ENCODE data around the gene HNF1A. TPM values are rescaled to one million over a fixed set of nuclear protein-coding genes. Genes with fewer than 3 reads are reported as not detected.
A peak's percentile ranks its signal among the peaks of the same experiment; 100 is the strongest.

Gene HNF1A
- total and polyA plus RNA-seq, 10 of the 15 experiments (the other 5 are each of a cell fraction or from before 2014, with no cell fraction given), result 0.10 TPM; not detected in 9

GRCh38 chr12:121038861-121039668 is 60.7 kb downstream of the HNF1A start, which contains the start of gene OASL (continued):
- TF ChIP-seq E4F1 (IDR thresholded peaks at IDR 0.05; ENCODE audit: borderline replicate concordance, partially characterized antibody) (peak; percentile 73), SPI1 (IDR thresholded peaks at IDR 0.05; ENCODE audit: borderline replicate concordance, insufficient read depth, low read depth, low read length) (peak; percentile 30; the same call in 1 of the 2 replicates), IRF4 (IDR thresholded peaks at IDR 0.05; ENCODE audit: low read depth, low read length) (peak; percentile 63; the same call in 1 of the 2 replicates), NR2F1 (conservative IDR thresholded peaks at IDR 0.05) (peak; percentile 73), POLR2A (IDR thresholded peaks at IDR 0.05; ENCODE audit: low read depth, low read length) (peak; percentile 90), MTA2 (IDR thresholded peaks at IDR 0.05; ENCODE audit: low read depth) (peak; percentile 47; the same call in 1 of the 2 replicates), DPF2 (IDR thresholded peaks at IDR 0.05) (peak; percentile 64), NBN (IDR thresholded peaks at IDR 0.05) (peak; percentile 63; the same call in 1 of the 2 replicates), IKZF1 (conservative IDR thresholded peaks at IDR 0.05) (peak; percentile 78), STAT3 (IDR thresholded peaks at IDR 0.05; ENCODE audit: low read depth, low read length) (no peak), RELA (IDR thresholded peaks at IDR 0.05; ENCODE audit: borderline replicate concordance, partially characterized antibody) (peak; percentile 38), HCFC1 (IDR thresholded peaks at IDR 0.05; ENCODE audit: low read length) (peak; percentile 10; the same call in 1 of the 2 replicates), ZNF384 (IDR thresholded peaks at IDR 0.05; ENCODE audit: borderline replicate concordance, low read depth, low read length) (peak; percentile 62), ATF7 (IDR thresholded peaks at IDR 0.05; ENCODE audit: low read depth) (peak; percentile 88), WRNIP1 (IDR thresholded peaks at IDR 0.05; ENCODE audit: borderline replicate concordance, low read depth, low read length) (peak; percentile 100), SMAD1 (IDR thresholded peaks at IDR 0.05; ENCODE audit: low read depth, partially characterized antibody) (no peak), YY1 (IDR thresholded peaks at IDR 0.05; ENCODE audit: low read depth, low read length) (no peak), BHLHE40 (IDR thresholded peaks at IDR 0.05; ENCODE audit: borderline replicate concordance in 1 of 2, low read depth in 2 of 2, low read length in 1 of 2) (peak in 1 of 2 experiments; percentile 42; a peak in 2 of 4 replicates), IKZF2 (IDR thresholded peaks at IDR 0.05) (peak; percentile 71 to 79), SKIL (IDR thresholded peaks at IDR 0.05; ENCODE audit: low read depth, poor library complexity, severe bottlenecking) (peak; percentile 94), CHD1 (IDR thresholded peaks at IDR 0.05; ENCODE audit: low read depth, low read length) (no peak), STAT1 (conservative IDR thresholded peaks at IDR 0.05) (peak; percentile 99), CREB1 (IDR thresholded peaks at IDR 0.05; ENCODE audit: low read depth) (peak; percentile 67), PKNOX1 (IDR thresholded peaks at IDR 0.05) (peak; percentile 55; the same call in 1 of the 2 replicates)

Data from GM12878 (cell line).